ENCODE results near the gene TTLL13. TPM values are rescaled to one million over a fixed set of nuclear protein-coding genes. Genes with fewer than 3 reads are reported as not detected.

Gene TTLL13
- total and polyA plus RNA-seq, 10 donors = 0.03 to 1.8 (median 0.17) TPM; not detected in 3

DNA sequence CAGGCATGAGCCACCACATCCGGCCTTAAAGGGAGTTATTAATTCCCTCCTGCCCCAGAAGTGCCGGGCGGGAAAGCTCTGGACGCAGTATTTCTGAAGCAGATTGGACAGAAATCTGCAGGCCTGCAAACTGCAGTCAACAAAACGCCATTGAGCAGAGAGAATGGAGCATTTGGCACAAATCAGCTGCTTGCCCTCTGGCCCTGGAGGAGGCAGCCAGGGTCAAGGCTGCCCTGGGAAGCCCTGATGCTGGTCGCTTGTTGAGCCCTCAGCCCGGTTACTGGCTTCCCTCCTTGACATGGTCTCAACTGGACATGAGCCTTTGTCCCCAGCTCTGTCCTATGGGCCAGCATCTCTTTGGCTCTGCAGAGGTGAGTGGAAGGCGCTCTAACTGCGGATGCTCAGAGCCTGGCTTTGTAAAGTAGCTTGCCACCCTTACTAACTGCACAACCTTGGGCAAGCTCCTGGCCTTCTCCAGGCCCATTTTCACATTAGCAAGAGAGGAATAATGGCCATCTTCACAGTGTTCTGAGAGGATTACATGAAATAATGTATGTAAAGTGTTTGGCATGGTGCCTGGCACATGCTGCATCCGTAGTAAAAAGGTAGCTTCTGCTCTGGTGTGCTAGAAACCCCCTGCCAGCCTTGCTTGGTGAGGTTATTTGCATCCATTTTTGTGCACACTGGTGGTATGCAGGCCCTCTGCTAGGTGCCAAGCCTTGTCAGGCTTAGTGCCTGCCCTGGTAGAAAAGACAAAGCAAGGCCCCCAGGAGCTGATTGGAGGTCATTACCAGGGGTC, 44.1 kb upstream of the TTLL13 start:
- Histone ChIP-seq H3K4me3 (no peak overlapping the region), H3K9me3 (no peaks in the 10 kb centered on the region), H3K27me3 (replicated peaks in 1 of 7) (no peaks in the 10 kb centered on the region), H3K4me1 (peaks cover 37 to 97% (median 85%) of the 10 kb centered on the region in 6 donors), H3K36me3 (peaks cover 0 to 72% (median 8%) of the 10 kb centered on the region in 6 donors), H3K27ac (peak overlapping the region in 4 of 8 donors; percentile 37 to 94 (median 66))
- intact Hi-C loops (cut with DNase I; ENCODE audit: low total_unique reads) = no loop called here
- 80 to 93% (median 83%) methylated on average over 8 to 10 of the region's 10 CpGs for WGBS, 5 donors
- TF ChIP-seq, protein P1, sequence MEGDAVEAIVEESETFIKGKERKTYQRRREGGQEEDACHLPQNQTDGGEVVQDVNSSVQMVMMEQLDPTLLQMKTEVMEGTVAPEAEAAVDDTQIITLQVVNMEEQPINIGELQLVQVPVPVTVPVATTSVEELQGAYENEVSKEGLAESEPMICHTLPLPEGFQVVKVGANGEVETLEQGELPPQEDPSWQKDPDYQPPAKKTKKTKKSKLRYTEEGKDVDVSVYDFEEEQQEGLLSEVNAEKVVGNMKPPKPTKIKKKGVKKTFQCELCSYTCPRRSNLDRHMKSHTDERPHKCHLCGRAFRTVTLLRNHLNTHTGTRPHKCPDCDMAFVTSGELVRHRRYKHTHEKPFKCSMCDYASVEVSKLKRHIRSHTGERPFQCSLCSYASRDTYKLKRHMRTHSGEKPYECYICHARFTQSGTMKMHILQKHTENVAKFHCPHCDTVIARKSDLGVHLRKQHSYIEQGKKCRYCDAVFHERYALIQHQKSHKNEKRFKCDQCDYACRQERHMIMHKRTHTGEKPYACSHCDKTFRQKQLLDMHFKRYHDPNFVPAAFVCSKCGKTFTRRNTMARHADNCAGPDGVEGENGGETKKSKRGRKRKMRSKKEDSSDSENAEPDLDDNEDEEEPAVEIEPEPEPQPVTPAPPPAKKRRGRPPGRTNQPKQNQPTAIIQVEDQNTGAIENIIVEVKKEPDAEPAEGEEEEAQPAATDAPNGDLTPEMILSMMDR (IDR thresholded peaks at IDR 0.05 in 8 of 11, conservative IDR thresholded peaks at IDR 0.05 in 3 of 11) = no peak
- TF ChIP-seq POLR2AphosphoS5 (IDR thresholded peaks at IDR 0.05) = peak in 1 of 3 donors; percentile 25
- DNase-seq = peak; percentile 51

GRCh38 chr15:90205886-90206285, 43.5 kb upstream of the TTLL13 start:
- DNase-seq = no peak
- intact Hi-C loops (cut with DNase I; ENCODE audit: low total_unique reads) = no loop called here
- Histone ChIP-seq H3K36me3 (peaks cover 0 to 77% (median 8%) of the 10 kb centered on the region in 6 donors), H3K4me3 (no peak overlapping the region), H3K9me3 (no peaks in the 10 kb centered on the region), H3K27ac (peak overlapping the region in 4 of 8 donors; percentile 20 to 94 (median 65)), H3K4me1 (peaks cover 39 to 97% (median 85%) of the 10 kb centered on the region in 6 donors), H3K27me3 (replicated peaks in 1 of 7) (no peaks in the 10 kb centered on the region)
- TF ChIP-seq POLR2AphosphoS5 (IDR thresholded peaks at IDR 0.05) = no peak
- TF ChIP-seq POLR2A (IDR thresholded peaks at IDR 0.05) = no peak
- TF ChIP-seq, protein P1 (IDR thresholded peaks at IDR 0.05 in 8 of 11, conservative IDR thresholded peaks at IDR 0.05 in 3 of 11) = no peak
- WGBS, 5 donors = 51 to 73% (median 62%) methylated on average over 5 of the region's 5 CpGs

DNA sequence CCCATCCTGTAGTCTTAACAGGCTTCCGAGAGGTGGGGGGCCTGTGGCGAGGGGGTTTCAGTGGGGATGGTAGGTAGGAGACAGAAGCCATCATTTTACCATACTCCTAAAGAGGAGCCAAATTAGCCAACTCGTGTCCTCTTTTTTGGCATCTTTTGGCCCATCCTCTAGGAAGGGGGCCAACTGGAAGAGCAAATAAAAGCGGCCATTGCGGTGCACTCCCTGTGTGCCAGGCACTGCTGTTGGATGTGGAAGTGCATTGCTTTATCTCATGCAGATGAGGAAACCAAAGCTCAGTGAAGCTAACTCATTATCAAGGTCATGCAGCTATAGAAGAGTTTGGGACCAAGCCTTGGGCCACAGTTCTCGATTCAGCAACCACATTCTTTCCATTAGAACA, 42.1 kb upstream of the TTLL13 start:
- H3K9me3 ChIP-seq = no peaks in the 10 kb centered on the region
- TF ChIP-seq, protein P1 (IDR thresholded peaks at IDR 0.05 in 8 of 11, conservative IDR thresholded peaks at IDR 0.05 in 3 of 11) = no peak
- TF ChIP-seq POLR2AphosphoS5 (IDR thresholded peaks at IDR 0.05) (no peak), POLR2A (IDR thresholded peaks at IDR 0.05) (no peak)
- H3K4me3 ChIP-seq = no peak overlapping the region
- peaks cover 48 to 100% (median 89%) of the 10 kb centered on the region in 6 donors for H3K4me1 ChIP-seq
- DNase-seq = peak; percentile 27
- H3K27me3 ChIP-seq (replicated peaks in 1 of 7) = no peaks in the 10 kb centered on the region
- no peak overlapping the region for H3K27ac ChIP-seq
- H3K36me3 ChIP-seq = peaks cover 0 to 81% (median 8%) of the 10 kb centered on the region in 6 donors
- 94 to 98% (median 95%) methylated on average over 6 of the region's 6 CpGs for WGBS, 5 donors
- intact Hi-C loops (cut with DNase I; ENCODE audit: low total_unique reads) = no loop called here

GRCh38 chr15:90208356-90208755, 41.0 kb upstream of the TTLL13 start:
- H3K9me3 ChIP-seq = no peaks in the 10 kb centered on the region
- H3K36me3 ChIP-seq = peaks cover 0 to 85% (median 8%) of the 10 kb centered on the region in 6 donors
- no peak for DNase-seq
- H3K4me1 ChIP-seq = peaks cover 50 to 100% (median 89%) of the 10 kb centered on the region in 6 donors
- H3K27ac ChIP-seq = no peak overlapping the region
- H3K4me3 ChIP-seq = no peak overlapping the region
- intact Hi-C loops (cut with DNase I; ENCODE audit: low total_unique reads) = no loop called here
- TF ChIP-seq, protein P1 (IDR thresholded peaks at IDR 0.05 in 8 of 11, conservative IDR thresholded peaks at IDR 0.05 in 3 of 11) = no peak
- TF ChIP-seq POLR2A (IDR thresholded peaks at IDR 0.05) (no peak), POLR2AphosphoS5 (IDR thresholded peaks at IDR 0.05) (no peak)
- 93 to 98% (median 94%) methylated on average over 6 of the region's 6 CpGs for WGBS, 5 donors
- H3K27me3 ChIP-seq (replicated peaks in 1 of 7) = no peaks in the 10 kb centered on the region

Data from spleen (tissue), 11 donors.